H1 (cell line): ENCODE data around the gene ADAMTS13. TPM values are rescaled to one million over a fixed set of nuclear protein-coding genes. Genes with fewer than 3 reads are reported as not detected.

Experiments
- ASH2L ChIP-seq: fragments of 200-600, 300-600 bp; sonication (generic); IDR thresholded peaks from one replicate; pipeline ENCODE4 v1.7.1; 2017; ENCODE audit warnings: low read length
- EGR1 ChIP-seq: IDR thresholded peaks from 2 replicates; pipeline ENCODE4 v1.6.1; 2011; ENCODE audit warnings: low read depth, low read length, borderline replicate concordance
- JUND ChIP-seq: IDR thresholded peaks from 2 replicates; pipeline ENCODE4 v1.6.1; 2011; ENCODE audit warnings: mild to moderate bottlenecking, improper control_type of control experiment, low read length
- RXRA ChIP-seq: IDR thresholded peaks from 2 replicates; pipeline ENCODE4 v1.6.1; 2011; ENCODE audit warnings: low read depth, mild to moderate bottlenecking, low read length, moderate library complexity; ENCODE audit not compliant: insufficient read depth
- SP1 ChIP-seq: IDR thresholded peaks from 2 replicates; pipeline ENCODE4 v1.6.1; 2011; ENCODE audit warnings: low read depth, low read length
- SP2 ChIP-seq: IDR thresholded peaks from 2 replicates; pipeline ENCODE4 v1.6.1; 2012; ENCODE audit warnings: mild to moderate bottlenecking, low read length, inconsistent platforms
- ZNF274 ChIP-seq: IDR thresholded peaks from 2 replicates; pipeline ENCODE4 v1.7.0; 2012; ENCODE audit warnings: low read length, borderline replicate concordance; ENCODE audit errors: extremely low read depth
- polyA plus RNA-seq, 7 experiments: library from polyadenylated mRNA; depleted of rRNA in 3 of 7; stranded (reverse) in 5 of 7; unstranded in 2 of 7; fragments of >200 nt in 5 of 7; fragments of 200-250 nt in 2 of 7; gene quantifications; 1 replicate in 5 of 7; 2 replicates in 1 of 7; 4 replicates in 1 of 7; pipeline versions ENCODE4 v1.2.1 to v1.2.3, GENCODE V29; 2011 to 2013; ENCODE audit warnings: missing spikeins in 2 of 7, mixed read lengths in 2 of 7
- total RNA-seq: library from RNA; stranded (reverse); fragmentation: NEBNext Ultra II Directional; extraction: Animal tissue kit (Norgen Biotek cat#: 25700); gene quantifications from 2 replicates; pipeline ENCODE4 v1.2.1, GENCODE V29; 2021

ADAMTS13 gene
- total and polyA plus RNA-seq, 2 of the 8 experiments (the other 6 are each of a cell fraction or from before 2014, with no cell fraction given), result 4.4 to 5.8 TPM

GRCh38 chr9:133378408-133378962, 43.7 kb upstream of the ADAMTS13 start (continued):
- TF ChIP-seq SP1 (no peak), ZNF274 (no peak), EGR1 (no peak), SP2 (no peak), JUND (no peak), ASH2L (no peak), RXRA (no peak)
